HEK293T (cell line): ENCODE results near the gene TMEM187.
A peak's percentile ranks its signal among the peaks of the same experiment; 100 is the strongest.

Source experiments
- ARNT ChIP-seq: fragments of 450-650 bp; IDR thresholded peaks from 2 replicates; pipeline ENCODE4 v1.6.1; 2017; ENCODE audit warnings: mild to moderate bottlenecking
- BHLHE40 ChIP-seq: fragments of 450-650 bp; IDR thresholded peaks from 2 replicates; pipeline ENCODE4 v1.6.1; 2016; ENCODE audit warnings: mild to moderate bottlenecking, moderate library complexity, borderline replicate concordance
- CTBP1 ChIP-seq: fragments of 450-650 bp; IDR thresholded peaks from 2 replicates; pipeline ENCODE4 v1.6.1; 2016; ENCODE audit warnings: borderline replicate concordance
- ELF4 ChIP-seq: fragments of 450-650 bp; IDR thresholded peaks from 2 replicates; pipeline ENCODE4 v1.6.1; 2017; ENCODE audit warnings: antibody characterized with exemption
- FOXA1 ChIP-seq: fragments of 450-650 bp; IDR thresholded peaks from 2 replicates; pipeline ENCODE4 v1.6.1; 2016; ENCODE audit warnings: mild to moderate bottlenecking
- FOXK2 ChIP-seq: fragments of 450-650 bp; IDR thresholded peaks from 2 replicates; pipeline ENCODE4 v1.6.1; 2016; ENCODE audit warnings: mild to moderate bottlenecking
- FOXM1 ChIP-seq: fragments of 450-650 bp; IDR thresholded peaks from 2 replicates; pipeline ENCODE4 v1.6.1; 2017; ENCODE audit warnings: mild to moderate bottlenecking, borderline replicate concordance
- HDGF ChIP-seq: fragments of 450-650 bp; IDR thresholded peaks from 2 replicates; pipeline ENCODE4 v1.6.1; 2017; ENCODE audit warnings: antibody characterized with exemption, borderline replicate concordance
- LEF1 ChIP-seq: fragments of 450-650 bp; IDR thresholded peaks from 2 replicates; pipeline ENCODE4 v1.6.1; 2017; ENCODE audit warnings: mild to moderate bottlenecking, borderline replicate concordance
- SP1 ChIP-seq: fragments of 450-650 bp; IDR thresholded peaks from 2 replicates; pipeline ENCODE4 v1.6.1; 2017
- SUZ12 ChIP-seq: fragments of 450-650 bp; IDR thresholded peaks from 2 replicates; pipeline ENCODE4 v1.6.1; 2016; ENCODE audit warnings: mild to moderate bottlenecking
- TARDBP ChIP-seq: fragments of 450-650 bp; IDR thresholded peaks from 2 replicates; pipeline ENCODE4 v1.6.1; 2016
- TF ChIP-seq, protein P1 (sequence below): fragments of 450-650 bp; IDR thresholded peaks from 2 replicates; pipeline ENCODE4 v1.6.1; 2016

DNA sequence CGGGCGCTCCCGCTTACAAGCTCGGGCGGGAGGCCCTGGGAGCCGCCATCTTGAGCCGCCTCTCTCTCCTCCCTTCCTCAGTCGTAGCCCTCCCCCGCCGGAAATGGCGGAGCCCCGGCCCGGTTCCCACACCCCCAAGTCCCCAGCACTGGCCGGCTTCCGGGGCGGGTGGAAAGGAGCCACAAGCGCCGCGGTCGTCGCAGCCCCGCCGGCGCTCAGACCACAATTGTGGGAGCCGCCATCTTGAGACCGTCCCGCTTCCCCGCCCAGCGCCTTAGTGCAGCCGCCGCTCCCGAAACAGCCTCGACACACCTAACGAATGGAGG is 1.5 kb upstream of the TMEM187 start:
- no peak for TF ChIP-seq TARDBP
- no peak for TF ChIP-seq FOXA1
- TF ChIP-seq SP1 = no peak
- TF ChIP-seq ARNT = no peak
- TF ChIP-seq ELF4 = peak; percentile 52; the same call in 1 of the 2 replicates
- no peak for TF ChIP-seq HDGF
- TF ChIP-seq FOXM1 = no peak
- no peak for TF ChIP-seq SUZ12
- TF ChIP-seq FOXK2 = no peak
- no peak for TF ChIP-seq LEF1
- TF ChIP-seq BHLHE40 = no peak
- TF ChIP-seq, protein P1, sequence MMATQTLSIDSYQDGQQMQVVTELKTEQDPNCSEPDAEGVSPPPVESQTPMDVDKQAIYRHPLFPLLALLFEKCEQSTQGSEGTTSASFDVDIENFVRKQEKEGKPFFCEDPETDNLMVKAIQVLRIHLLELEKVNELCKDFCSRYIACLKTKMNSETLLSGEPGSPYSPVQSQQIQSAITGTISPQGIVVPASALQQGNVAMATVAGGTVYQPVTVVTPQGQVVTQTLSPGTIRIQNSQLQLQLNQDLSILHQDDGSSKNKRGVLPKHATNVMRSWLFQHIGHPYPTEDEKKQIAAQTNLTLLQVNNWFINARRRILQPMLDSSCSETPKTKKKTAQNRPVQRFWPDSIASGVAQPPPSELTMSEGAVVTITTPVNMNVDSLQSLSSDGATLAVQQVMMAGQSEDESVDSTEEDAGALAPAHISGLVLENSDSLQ = no peak
- no peak for TF ChIP-seq CTBP1
